HTERT RPE-1 (cell line): ENCODE measurements around the gene EPM2AIP1.
"Not testable (repeated sequence)": the region's sequence is repeated elsewhere in the genome, so short reads cannot be mapped to it uniquely, and the experiment has no call there.

Experiments
- in situ Hi-C: fragments of 300-500 bp; cut with MboI; formaldehyde crosslinking; loops from 4 replicates; pipeline ENCODE4 v1.14.3; 2020; ENCODE audit warnings: low sequenced_read_pairs

The EPM2AIP1 gene

GRCh38 chr3:36992806-36993325, at the start of gene EPM2AIP1:
Gene EPM2AIP1 (minus strand): TSS chr3:36993131. CDS start chr3:36993077, 54 bp downstream.
- in situ Hi-C loops, result no loop called here

GRCh38 chr3:37042712-37043111, 49.8 kb upstream of the EPM2AIP1 start:
- in situ Hi-C loops, result not testable (repeated sequence)

GRCh38 chr3:37041546-37042195, 48.7 kb upstream of the EPM2AIP1 start:
- in situ Hi-C loops, result no loop called here

DNA sequence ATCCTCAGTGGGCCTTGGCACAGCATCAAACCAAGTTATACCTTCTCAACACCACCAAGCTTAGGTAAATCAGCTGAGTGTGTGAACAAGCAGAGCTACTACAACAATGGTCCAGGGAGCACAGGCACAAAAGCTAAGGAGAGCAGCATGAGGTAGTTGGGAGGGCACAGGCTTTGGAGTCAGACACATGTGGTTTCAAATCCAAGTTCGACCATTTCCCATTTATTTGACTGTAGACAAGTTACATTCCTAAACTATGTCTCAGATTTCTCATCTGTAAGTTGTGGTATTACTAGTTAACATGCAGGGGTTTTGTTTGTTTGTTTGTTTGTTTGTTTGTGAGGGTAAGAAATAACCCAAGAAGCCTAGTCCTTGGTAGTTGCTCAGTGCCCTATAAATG, 47.3 kb upstream of the EPM2AIP1 start:
- in situ Hi-C loops, result no loop called here

DNA sequence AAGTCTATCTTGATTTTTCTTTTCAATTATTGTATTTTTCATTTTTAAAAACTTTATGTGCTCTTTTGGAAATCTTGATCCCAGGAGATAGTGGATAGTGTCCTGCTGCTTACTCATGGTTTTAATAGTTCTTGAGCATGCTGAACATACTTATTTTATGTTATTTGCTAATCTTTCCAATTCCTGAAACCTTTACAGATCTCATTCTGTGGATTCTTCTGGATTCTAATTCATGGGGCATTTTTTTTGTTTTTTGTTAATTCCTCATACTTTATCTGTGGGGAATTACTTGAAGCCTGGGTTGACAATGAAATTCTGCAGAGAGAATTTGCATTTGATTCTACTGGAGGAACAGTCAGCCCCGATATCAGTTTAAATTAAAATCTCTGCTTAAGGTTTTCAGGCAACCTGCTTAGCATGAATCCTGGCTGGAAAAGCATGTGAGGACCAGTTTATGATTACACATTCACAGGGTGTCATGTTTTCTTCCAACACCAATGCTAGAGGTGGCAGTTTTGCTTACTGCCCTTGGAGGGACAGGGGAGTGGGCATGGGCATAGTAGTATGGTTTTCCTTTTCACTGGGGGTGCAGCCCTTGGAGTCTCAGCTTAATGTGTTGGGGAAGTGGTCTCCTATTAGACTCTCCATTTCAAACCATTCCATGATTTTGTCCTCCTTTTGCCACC, 46.4 kb upstream of the EPM2AIP1 start:
- in situ Hi-C loops, result no loop called here

- in situ Hi-C loops, result no loop called here
These were observed 44.4 kb upstream of the EPM2AIP1 start for GRCh38 chr3:37037352-37037751.

DNA sequence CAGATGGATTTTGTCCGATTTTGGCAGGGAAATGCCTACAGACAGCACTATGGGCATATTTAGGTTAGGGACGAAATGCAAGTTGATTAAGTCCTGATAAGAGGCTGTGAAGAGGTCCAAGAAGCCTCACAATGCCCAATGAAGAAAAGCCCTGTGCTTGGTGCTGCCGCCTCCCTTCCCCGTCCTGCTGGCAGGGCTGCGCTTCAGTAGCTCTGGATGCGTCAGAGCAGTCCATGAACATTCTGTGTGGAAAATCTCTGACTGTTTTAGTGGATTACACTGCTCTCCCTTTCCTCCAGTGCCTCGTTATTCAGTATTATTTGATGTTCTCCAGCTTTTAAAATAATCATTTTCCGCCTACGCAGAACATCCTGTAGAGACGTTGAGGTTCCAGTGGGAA, 40.0 kb upstream of the EPM2AIP1 start:
- in situ Hi-C loops, result no loop called here

DNA sequence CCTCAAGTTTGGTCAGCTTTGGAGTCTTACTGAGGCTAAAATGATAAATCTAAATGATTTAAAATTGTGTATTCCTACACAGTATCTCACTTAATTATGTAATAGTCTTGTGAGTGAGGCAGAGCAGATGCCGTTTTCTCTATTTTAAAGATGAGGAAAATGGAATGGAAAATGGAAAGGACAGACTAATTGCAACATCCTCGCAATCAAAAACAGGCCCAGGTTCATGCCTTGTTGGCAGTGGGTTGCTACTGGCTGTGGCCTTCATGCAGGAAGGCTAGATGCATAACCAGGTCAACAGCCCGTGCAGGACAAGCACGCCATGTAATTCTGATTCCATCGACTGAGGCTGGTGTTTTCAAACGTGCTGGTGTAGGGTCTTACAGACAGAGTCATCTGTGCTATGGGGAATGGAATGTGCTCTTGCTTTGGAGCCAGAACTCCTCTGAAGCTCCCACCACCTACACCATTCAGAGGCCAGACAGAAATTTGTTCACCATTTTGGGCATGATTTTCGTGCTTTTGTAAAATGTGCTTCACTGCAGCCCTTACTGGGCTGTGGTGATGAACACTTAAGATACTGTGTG, 38.3 kb upstream of the EPM2AIP1 start:
- in situ Hi-C loops, result no loop called here

DNA sequence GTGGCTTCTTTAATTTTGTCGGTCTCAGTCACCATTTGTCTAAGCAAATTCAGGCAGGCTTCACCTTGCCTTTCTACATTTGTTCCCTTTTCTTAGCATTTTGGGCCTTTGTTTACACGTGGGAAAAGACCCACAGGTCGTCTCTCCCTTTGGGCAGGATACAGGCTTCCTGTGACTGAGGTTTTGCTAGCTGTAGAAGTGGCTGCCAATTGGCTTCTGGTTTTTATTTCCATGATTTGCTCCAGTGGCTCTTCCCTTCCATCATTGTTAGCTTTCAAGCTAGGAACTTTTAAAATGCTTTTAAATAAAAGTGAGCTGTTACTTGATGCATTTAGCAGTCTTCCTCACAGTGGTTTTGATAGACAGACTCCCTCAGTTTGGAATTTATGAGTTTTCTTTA, 37.7 kb upstream of the EPM2AIP1 start:
- in situ Hi-C loops, result no loop called here

DNA sequence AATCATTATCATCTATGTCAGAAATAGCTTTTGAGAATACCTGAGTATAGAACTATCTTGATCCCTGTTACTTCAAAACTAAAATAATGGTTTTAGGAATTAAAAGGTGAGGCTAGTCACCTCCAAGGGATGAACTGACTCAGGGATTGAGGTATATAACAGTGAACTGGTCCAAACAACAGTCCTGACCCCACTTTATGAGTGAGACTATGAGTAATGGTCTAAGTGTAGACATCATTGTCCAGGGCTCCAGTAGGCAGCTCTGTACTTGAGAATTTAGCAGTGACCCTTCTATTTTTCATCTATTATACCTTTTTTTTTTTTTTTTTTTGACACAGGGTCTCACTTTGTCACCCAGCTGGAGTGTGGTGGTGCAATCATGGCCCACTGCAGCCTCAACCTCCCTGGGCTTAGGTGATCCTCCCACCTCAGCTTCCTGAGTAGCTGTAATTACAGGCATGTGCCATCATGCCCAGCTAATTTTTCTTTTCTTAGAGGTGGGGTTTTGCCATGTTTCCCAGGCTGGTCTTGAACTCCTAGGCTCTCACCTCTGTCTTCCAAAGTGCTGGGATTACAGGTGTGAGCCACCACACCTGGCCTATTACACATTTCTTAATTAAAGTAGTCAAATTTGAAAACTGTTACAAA, 36.7 kb upstream of the EPM2AIP1 start:
- in situ Hi-C loops, result no loop called here

- in situ Hi-C loops, result no loop called here
These were observed 36.2 kb upstream of the EPM2AIP1 start for GRCh38 chr3:37029111-37029510.

DNA sequence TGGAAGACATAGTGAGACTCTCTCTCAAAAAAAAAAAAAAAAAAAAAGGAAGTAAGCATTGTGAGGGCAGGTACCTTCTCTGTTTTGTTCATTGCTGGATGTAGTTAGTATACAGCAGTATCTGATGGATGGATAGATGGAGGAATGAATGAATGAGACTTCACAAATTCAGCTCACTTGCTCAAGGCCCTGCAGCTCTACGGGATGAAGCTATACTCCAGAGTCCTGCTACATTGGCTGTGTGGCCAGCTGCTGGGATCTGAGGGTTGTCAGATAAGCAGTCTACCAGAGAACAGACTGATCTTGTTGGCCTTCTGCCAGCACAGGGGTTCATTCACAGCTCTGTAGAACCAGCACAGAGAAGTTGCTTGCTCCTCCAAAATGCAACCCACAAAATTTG, 35.4 kb upstream of the EPM2AIP1 start:
- in situ Hi-C loops, result no loop called here

- in situ Hi-C loops, result no loop called here
These were observed 33.9 kb upstream of the EPM2AIP1 start for GRCh38 chr3:37026851-37027250.

GRCh38 chr3:37025561-37026335, 32.8 kb upstream of the EPM2AIP1 start:
- in situ Hi-C loops, result no loop called here

DNA sequence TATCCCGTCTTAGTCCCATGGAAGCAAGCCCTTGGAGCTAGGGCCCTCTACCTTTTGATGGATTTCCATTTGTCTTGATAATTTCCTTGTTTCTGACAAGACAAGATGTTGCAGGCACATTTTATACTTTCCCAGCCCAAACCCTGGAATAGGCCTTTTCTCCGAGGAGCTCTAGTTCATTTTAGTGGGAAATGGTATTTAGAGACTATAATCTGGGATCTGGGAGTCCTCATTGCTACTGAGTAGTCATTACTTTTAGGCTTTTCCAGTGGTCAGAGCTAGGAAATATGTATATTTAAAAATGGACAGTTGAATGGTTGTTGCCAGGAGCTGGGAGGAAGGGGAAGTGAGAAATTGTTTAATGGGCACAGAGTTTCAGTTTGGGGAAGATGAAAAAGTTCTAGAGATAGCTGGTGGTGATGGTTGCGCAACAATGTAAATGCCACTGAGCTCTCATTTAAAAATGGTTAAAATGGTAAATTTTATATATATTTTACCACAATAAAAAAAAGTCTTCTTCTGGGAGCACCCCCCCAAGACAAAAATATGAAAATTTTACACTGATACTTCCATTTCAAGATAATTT, 32.0 kb upstream of the EPM2AIP1 start:
- in situ Hi-C loops, result no loop called here

DNA sequence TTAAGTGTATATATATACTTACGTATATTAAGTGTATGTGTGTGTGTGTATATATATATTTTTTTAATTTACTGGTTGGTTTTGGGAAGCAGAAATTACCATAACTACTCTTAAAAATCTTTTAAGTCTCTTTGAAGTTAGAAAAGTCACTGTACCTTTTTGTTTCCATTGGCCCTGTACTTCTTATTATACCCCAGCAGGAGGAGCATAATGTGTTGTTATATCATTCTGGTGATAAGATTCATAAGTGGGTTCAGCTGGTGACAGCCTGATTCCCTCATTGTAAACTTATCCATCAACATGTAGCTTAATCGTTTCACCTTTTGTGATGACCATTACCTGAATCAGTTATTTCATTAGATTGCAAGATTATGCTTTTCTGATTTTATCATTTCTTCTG, 31.2 kb upstream of the EPM2AIP1 start:
- in situ Hi-C loops, result no loop called here

GRCh38 chr3:37017683-37018082, 24.8 kb upstream of the EPM2AIP1 start:
- in situ Hi-C loops, result no loop called here

- in situ Hi-C loops, result no loop called here
These were observed 24.0 kb upstream of the EPM2AIP1 start for GRCh38 chr3:37016903-37017302.

DNA sequence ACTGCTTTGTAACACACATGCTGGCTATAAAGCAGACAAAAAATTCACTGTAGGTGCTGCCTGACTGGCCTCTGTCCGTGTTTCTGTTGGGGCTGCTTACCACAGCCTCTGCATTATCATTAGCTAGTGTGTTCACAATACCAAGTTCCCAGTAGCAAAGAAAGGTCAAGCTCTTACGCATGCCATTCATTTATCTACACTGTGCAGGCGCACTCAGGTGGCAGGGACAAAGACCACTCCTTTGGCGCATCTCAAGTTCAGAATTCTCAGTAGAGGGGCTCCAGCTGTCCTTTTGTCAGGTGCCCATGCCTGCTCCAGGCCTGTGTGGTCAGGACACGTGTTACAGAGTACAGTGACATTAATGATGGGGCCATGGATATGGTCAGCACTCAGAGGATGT, 22.7 kb upstream of the EPM2AIP1 start:
- in situ Hi-C loops, result no loop called here

- in situ Hi-C loops, result no loop called here
These were observed 21.7 kb upstream of the EPM2AIP1 start for GRCh38 chr3:37014620-37015019.
